HUES48 (cell line): ENCODE data around the gene KRTAP16-1.
"Not testable (repeated sequence)": the region's sequence is repeated elsewhere in the genome, so short reads cannot be mapped to it uniquely, and the experiment has no call there.

ENCODE experiments used
- H3K27ac ChIP-seq: one replicate; pipeline ENCODE4 v1.7.0; 2013; ENCODE audit warnings: low read depth, low read length, inconsistent platforms
- H3K27me3 ChIP-seq: 2 replicates; pipeline ENCODE4 v1.6.1; 2013; ENCODE audit warnings: mild to moderate bottlenecking, low read length; ENCODE audit not compliant: control insufficient read depth, insufficient read depth
- H3K36me3 ChIP-seq: 2 replicates; pipeline ENCODE4 v1.6.1; 2013; ENCODE audit warnings: low read length; ENCODE audit not compliant: control insufficient read depth, insufficient read depth
- H3K4me1 ChIP-seq: 2 replicates; pipeline ENCODE4 v1.6.1; 2013; ENCODE audit warnings: mild to moderate bottlenecking, low read length; ENCODE audit not compliant: control insufficient read depth, insufficient read depth
- H3K4me3 ChIP-seq: 2 replicates; pipeline ENCODE4 v1.5.1; 2013; ENCODE audit warnings: mild to moderate bottlenecking, low read depth, low read length
- H3K9ac ChIP-seq: 2 replicates; pipeline ENCODE4 v1.6.1; 2013; ENCODE audit warnings: mild to moderate bottlenecking, low read depth, low read length, moderate library complexity
- H3K9me3 ChIP-seq: 2 replicates; pipeline ENCODE4 v1.6.1; 2013; ENCODE audit warnings: low read length; ENCODE audit not compliant: control insufficient read depth, insufficient read depth

KRTAP16-1 gene

DNA sequence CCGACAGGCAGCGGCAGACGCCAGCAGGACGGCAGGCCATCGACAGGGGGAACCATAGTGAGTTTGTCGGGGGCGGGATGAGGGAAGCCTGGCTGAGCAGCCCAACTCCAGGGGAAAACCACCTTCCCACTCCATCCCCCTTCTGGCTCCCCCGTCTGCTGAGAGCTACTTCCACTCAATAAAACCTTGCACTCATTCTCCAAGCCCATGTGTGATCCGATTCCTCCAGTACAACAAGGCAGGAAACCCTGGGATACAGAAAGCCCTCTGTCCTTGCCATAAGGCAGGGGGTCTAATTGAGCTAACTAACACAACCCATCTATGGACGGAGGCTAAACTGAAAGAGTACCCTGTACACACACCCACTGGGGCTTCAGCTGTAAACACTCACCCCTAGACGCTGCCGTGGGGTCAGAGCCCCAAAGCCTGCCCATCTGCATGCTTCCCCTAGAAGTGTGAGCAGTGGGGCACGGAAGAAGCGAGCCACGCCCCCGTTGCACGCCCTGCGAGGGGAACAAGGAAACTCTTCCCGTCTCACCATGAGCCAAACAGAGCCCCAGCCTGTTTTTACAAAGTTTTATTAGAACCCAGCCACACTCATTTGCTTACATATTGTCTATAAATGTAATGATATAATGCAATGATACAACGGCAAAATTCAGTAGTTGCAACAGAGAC, 10.5 kb downstream of the KRTAP16-1 start:
- Histone ChIP-seq H3K27ac (no peak overlapping the region), H3K4me1 (no peaks in the 10 kb centered on the region), H3K4me3 (no peak overlapping the region), H3K27me3 (no peaks in the 10 kb centered on the region), H3K9me3 (no peaks in the 10 kb centered on the region), H3K9ac (no peak overlapping the region), H3K36me3 (no peaks in the 10 kb centered on the region)

DNA sequence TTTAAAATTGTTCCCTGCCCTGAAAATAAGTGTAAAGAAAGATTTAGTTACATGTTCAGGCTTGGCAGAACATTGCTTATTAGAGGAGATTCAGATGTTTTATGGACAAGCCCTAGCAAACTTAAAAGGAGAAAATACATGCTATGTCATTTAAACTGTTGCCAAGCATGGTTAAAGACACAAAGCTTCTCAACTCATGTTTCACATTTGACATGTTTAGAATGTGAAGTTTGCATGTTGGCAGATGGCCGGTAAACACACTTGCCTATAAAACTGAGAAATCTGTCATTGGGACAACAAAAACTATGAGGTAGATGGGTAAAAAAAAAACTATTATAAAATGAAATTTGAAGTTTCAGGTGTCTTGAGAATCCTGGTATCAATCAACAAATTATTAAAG, 12.3 kb downstream of the KRTAP16-1 start:
- H3K36me3 ChIP-seq: no peaks in the 10 kb centered on the region
- H3K9me3 ChIP-seq: no peaks in the 10 kb centered on the region
- H3K4me1 ChIP-seq: no peaks in the 10 kb centered on the region
- H3K4me3 ChIP-seq: no peak overlapping the region
- no peaks in the 10 kb centered on the region for H3K27me3 ChIP-seq
- no peak overlapping the region for H3K27ac ChIP-seq
- H3K9ac ChIP-seq: no peak overlapping the region

DNA sequence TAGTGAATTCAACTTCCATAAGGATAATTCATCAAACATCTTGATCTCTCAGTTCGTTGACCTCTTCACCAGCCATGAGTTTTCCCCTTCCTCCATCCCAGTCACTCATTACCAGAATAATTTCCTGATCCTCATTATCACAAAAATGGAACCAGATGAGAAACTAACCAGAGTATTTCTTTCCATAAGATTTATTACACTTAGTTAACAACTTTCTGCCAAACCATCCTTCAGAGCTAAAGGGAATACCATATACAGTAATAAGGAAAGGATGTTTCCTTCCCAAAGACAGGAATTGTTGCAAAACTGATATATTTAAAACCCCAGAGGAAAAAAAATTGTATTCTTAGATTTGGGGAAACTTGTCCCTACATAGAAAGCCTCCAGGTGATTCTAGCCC, 15.1 kb downstream of the KRTAP16-1 start:
- no peaks in the 10 kb centered on the region for H3K36me3 ChIP-seq
- H3K27me3 ChIP-seq: no peaks in the 10 kb centered on the region
- no peak overlapping the region for H3K27ac ChIP-seq
- H3K4me1 ChIP-seq: no peaks in the 10 kb centered on the region
- H3K4me3 ChIP-seq: no peak overlapping the region
- H3K9me3 ChIP-seq: no peaks in the 10 kb centered on the region
- no peak overlapping the region for H3K9ac ChIP-seq

DNA sequence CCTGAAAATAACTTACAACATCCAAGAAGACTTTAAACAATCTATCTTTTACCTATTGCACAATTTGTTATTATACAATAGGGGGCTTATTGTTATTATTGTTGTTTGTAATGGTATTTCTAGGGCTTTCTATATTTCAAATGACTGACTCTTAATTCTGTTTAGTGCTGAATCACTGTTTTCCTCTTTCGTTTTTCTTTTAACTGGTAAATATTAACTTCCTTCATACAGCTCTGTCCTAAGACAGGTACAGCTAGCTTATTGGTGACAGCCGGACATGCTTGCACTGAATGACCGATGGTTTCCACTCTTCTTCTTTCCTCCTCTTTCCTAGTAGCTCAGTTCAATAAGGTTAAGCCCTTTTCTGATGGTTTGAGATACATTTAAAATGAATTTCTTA, 22.1 kb downstream of the KRTAP16-1 start:
- no peak overlapping the region for H3K27ac ChIP-seq
- no peak overlapping the region for H3K4me3 ChIP-seq
- no peaks in the 10 kb centered on the region for H3K36me3 ChIP-seq
- no peaks in the 10 kb centered on the region for H3K27me3 ChIP-seq
- H3K9ac ChIP-seq: no peak overlapping the region
- H3K9me3 ChIP-seq: no peaks in the 10 kb centered on the region
- H3K4me1 ChIP-seq: peaks cover 15% of the 10 kb centered on the region

DNA sequence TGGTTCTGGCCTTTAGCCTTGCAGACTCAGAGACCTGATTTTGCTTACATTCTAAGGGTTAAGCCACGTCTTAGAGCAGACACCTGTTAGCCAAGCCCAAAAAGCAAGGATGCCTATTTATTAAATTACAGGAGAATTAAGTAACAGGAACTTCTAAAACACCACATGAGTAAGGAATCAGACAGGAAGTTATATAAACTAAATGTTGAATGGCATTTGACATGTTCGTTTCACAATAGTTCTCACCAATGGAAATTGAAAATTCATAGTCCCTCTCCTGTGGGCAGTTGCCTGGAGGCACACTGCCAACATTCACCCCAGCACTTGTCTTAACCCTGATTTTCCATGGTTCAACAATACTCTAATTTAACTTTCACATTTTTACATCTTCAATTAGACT, 24.6 kb downstream of the KRTAP16-1 start:
- H3K27ac ChIP-seq: no peak overlapping the region

DNA sequence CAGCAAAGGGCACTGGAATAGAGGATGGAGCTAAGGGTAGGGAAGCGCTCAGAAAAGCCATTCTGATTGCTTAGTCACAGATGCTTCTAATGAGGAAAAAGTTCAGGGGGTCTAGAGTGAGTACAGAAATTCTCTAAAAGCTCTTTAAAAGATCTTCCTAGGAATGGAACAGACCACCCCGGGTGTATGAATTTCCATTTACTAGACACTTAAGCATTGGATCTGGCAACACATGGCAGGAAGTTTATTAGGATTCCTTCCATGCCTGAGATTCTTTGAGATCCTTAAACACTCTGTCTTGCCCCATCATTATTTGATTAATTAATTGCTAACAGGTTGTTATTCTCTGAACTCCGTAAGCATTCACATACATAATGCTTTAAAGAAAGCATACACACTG, 25.1 kb downstream of the KRTAP16-1 start:
- no peaks in the 10 kb centered on the region for H3K27me3 ChIP-seq
- peaks cover 15% of the 10 kb centered on the region for H3K4me1 ChIP-seq
- no peak overlapping the region for H3K27ac ChIP-seq
- no peaks in the 10 kb centered on the region for H3K9me3 ChIP-seq
- H3K4me3 ChIP-seq: no peak overlapping the region
- H3K9ac ChIP-seq: no peak overlapping the region
- H3K36me3 ChIP-seq: no peaks in the 10 kb centered on the region

More for the DNA sequence above, 24.6 kb downstream of the KRTAP16-1 start:
- H3K36me3 ChIP-seq: no peaks in the 10 kb centered on the region
- H3K9me3 ChIP-seq: no peaks in the 10 kb centered on the region
- peaks cover 15% of the 10 kb centered on the region for H3K4me1 ChIP-seq
- no peak overlapping the region for H3K4me3 ChIP-seq
- H3K27me3 ChIP-seq: no peaks in the 10 kb centered on the region
- H3K9ac ChIP-seq: no peak overlapping the region

DNA sequence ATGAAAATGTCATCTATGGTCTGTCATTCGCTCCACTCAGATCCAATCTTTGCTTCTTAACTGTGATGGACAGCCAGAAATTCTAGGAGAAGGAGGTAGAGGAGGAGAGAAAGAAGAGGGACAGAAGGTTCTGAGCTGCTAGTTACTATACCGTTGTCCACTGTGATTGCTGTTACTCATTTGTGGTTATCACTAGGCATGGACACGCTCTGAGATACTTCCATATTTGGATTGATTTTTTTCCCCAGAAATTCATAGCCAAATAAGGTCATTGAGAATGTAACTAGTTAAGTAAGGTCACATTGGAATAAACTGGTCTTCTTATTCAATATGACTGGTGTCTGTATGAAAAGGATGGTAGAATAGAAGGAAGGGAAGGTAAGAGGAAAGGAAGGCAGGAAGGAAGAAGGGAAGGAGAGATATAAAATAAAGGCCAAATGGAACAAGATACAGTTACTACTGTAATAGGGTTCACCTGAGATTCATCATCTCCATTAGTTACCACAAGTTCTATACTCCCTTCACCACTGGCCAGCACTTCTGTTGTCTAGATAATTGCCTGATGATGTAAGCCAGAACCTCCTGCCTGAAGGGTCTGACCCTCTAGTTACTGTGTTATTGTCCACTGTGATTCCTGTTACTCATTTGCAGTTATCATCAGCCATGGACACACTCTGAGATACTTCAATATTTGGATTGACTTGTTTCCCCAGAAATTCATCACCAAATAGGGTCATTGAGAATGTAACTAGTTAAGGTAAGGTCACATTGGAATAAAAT, 30.7 kb downstream of the KRTAP16-1 start:
- no peaks in the 10 kb centered on the region for H3K9me3 ChIP-seq
- no peaks in the 10 kb centered on the region for H3K36me3 ChIP-seq
- H3K27me3 ChIP-seq: no peaks in the 10 kb centered on the region
- H3K9ac ChIP-seq: no peak overlapping the region
- no peak overlapping the region for H3K27ac ChIP-seq
- H3K4me3 ChIP-seq: no peak overlapping the region
- H3K4me1 ChIP-seq: no peaks in the 10 kb centered on the region

DNA sequence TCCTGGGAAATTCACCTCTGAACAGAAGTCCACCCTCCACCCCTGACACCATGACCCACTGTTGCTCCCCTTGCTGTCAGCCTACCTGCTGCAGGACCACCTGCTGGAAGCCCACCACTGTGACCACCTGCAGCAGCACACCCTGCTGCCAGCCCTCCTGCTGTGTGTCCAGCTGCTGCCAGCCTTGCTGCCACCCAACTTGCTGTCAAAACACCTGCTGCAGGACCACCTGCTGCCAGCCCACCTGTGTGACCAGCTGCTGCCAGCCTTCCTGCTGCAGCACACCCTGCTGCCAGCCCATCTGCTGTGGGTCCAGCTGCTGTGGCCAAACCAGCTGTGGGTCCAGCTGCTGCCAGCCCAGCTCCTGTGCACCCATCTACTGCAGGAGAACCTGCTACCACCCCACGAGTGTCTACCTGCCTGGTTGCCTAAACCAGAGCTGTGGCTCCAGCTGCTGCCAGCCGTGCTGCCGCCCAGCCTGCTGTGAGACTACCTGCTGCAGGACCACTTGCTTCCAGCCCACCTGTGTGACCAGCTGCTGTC, 33.4 kb downstream of the KRTAP16-1 start, which contains the start of gene KRTAP9-7:
Gene KRTAP9-7, plus strand, starts transcription at position 51 of the 543 bp plus-strand sequence. Its CDS starts 0 bp downstream, at position 51.
- H3K9ac ChIP-seq, H3K9me3 ChIP-seq, H3K4me1 ChIP-seq, H3K4me3 ChIP-seq, H3K36me3 ChIP-seq, H3K27ac ChIP-seq, H3K27me3 ChIP-seq: not testable (repeated sequence)

DNA sequence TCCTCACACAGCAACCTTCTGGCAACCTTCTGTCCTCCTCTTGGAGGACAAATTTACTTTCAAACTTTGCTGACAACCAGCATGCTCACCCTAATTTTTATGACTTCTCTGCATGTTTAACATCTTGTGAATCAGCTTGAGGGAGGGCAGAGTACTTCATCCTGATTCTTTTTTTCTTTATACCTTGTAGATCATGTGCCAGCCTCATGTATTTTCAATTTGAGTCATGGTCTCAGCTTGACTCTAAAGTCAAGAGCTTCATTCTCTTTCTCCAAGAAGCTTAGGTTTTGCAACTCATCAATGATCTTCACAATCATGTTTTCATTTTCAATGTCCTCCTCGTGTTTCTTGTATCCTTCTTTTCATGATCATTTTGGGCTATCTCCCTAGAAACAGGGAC, 37.3 kb downstream of the KRTAP16-1 start:
- no peak overlapping the region for H3K27ac ChIP-seq
- H3K9me3 ChIP-seq: no peaks in the 10 kb centered on the region
- H3K9ac ChIP-seq: no peak overlapping the region
- no peak overlapping the region for H3K4me3 ChIP-seq
- no peaks in the 10 kb centered on the region for H3K36me3 ChIP-seq
- no peaks in the 10 kb centered on the region for H3K27me3 ChIP-seq
- no peaks in the 10 kb centered on the region for H3K4me1 ChIP-seq

DNA sequence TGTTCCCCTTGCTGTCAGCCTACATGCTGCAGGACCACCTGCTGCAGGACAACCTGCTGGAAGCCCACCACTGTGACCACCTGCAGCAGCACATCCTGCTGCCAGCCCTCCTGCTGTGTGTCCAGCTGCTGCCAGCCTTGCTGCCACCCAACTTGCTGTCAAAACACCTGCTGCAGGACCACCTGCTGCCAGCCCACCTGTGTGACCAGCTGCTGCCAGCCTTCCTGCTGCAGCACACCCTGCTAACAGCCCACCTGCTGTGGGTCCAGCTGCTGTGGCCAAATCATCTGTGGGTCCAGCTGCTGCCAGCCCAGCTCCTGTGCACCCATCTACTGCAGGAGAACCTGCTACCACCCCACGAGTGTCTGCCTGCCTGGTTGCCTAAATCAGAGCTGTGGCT, 37.8 kb downstream of the KRTAP16-1 start:
- not testable (repeated sequence) for H3K27me3 ChIP-seq, H3K4me3 ChIP-seq, H3K36me3 ChIP-seq, H3K9me3 ChIP-seq, H3K27ac ChIP-seq, H3K9ac ChIP-seq, H3K4me1 ChIP-seq

DNA sequence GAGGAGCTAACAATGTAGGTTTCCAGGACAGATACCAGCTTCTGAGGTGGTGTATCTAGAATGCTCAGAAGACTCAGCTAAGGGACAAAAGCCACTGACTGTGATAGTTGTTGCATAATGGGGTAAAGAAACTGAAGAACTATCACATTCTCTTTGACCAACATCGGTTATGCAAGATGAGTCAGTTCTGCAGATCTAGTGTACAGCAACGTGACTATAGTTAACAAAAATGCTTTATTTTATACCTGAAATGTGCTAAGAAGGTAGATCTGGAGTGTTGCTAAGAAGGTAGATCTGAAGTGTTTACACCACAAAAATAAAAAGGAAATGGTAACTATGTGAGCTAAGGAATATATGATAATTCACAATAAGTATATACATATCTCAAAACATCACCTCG, 41.4 kb downstream of the KRTAP16-1 start:
- no peak overlapping the region for H3K9ac ChIP-seq
- H3K27ac ChIP-seq: no peak overlapping the region
- no peaks in the 10 kb centered on the region for H3K27me3 ChIP-seq
- H3K4me1 ChIP-seq: no peaks in the 10 kb centered on the region
- no peaks in the 10 kb centered on the region for H3K9me3 ChIP-seq
- no peak overlapping the region for H3K4me3 ChIP-seq
- H3K36me3 ChIP-seq: no peaks in the 10 kb centered on the region
